HG03025 (cell line): ENCODE data around the gene SYNGR2.

ENCODE experiments used
- ATAC-seq: cut with Tn5 transposase; IDR thresholded peaks from one replicate; pipeline ENCODE4 v1.9.1; 2021; ENCODE audit warnings: mild to moderate bottlenecking, moderate library complexity; ENCODE audit not compliant: unreplicated experiment, low FRiP score

SYNGR2 gene, protein sequence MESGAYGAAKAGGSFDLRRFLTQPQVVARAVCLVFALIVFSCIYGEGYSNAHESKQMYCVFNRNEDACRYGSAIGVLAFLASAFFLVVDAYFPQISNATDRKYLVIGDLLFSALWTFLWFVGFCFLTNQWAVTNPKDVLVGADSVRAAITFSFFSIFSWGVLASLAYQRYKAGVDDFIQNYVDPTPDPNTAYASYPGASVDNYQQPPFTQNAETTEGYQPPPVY

GRCh38 chr17:78168242-78168902 lies at the start of gene SYNGR2:
SYNGR2 (plus strand) TSS chr17:78168581; CDS start chr17:78168617, 36 bp downstream.
- peak; percentile 39 for ATAC-seq

DNA sequence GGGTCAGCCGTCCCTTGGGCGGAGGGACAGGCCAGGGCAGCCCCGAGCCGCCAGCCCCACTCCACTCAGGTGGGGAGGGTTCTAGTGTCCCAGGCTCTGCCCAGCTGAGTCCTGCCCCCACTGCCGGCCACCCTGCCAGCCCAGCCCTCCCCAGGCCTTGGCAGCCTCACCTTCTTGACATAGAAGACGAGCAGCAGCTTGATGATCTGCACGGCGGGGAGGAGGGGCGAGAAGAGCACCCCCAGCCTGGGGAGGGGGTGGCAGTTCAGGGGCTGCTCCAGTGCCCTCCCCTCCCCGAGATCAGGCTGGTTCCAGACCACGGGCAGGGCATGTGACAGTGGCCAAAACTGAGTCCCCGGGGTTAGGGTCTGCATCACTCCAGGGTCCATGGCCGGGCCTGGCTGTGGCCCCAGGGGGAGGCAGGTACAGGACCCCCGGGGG lies 49.6 kb upstream of the SYNGR2 start:
- no peak for ATAC-seq

GRCh38 chr17:78120537-78120936 lies 47.8 kb upstream of the SYNGR2 start:
- no peak for ATAC-seq

DNA sequence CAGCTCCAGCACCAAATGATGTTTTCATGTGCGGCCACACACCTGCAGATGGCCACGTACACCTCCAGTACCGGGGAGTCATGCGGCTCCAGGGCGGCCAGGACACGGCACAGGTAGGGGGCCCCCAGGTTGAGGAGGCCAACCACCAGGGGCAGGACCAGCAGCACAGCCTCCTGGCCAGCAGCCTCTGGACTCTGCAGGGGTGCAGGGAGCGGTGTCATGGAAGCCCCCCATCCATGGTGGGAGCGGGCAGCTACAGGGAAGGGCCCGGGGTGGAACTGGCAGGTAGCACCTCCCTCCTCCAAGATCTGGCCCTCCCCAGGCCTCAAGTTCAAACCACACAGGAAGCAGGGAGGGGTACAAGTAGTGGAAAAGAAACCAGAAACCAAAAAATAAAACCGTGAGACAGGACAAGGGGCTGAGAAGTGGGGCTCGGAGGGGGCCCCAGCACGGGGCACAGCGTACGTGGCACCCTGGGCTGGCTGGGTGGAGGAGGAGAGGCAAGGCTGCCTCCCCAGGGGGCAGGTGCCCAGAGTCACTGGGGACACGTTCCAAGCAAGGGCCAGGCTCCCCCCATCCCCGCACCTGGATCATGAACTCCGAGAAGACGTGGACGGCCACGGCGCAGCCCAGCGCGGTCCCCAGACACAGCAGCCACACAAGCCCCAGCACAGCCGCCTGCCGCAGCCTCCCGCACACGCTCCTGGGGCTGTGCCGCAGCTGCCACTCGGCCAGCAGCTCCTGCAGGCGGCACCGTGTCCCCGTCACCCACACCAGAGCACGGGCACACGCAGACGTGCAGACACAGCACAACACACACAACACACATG lies 47.2 kb upstream of the SYNGR2 start:
- ATAC-seq = no peak

- no peak for ATAC-seq
Measured at GRCh38 chr17:78121801-78122215, 46.6 kb upstream of the SYNGR2 start.

- ATAC-seq = no peak
Measured at GRCh38 chr17:78122216-78122930, 46.0 kb upstream of the SYNGR2 start.

- no peak for ATAC-seq
Measured at GRCh38 chr17:78122931-78123249, 45.5 kb upstream of the SYNGR2 start.

- no peak for ATAC-seq
Measured at GRCh38 chr17:78123258-78123929, 45.0 kb upstream of the SYNGR2 start.

DNA sequence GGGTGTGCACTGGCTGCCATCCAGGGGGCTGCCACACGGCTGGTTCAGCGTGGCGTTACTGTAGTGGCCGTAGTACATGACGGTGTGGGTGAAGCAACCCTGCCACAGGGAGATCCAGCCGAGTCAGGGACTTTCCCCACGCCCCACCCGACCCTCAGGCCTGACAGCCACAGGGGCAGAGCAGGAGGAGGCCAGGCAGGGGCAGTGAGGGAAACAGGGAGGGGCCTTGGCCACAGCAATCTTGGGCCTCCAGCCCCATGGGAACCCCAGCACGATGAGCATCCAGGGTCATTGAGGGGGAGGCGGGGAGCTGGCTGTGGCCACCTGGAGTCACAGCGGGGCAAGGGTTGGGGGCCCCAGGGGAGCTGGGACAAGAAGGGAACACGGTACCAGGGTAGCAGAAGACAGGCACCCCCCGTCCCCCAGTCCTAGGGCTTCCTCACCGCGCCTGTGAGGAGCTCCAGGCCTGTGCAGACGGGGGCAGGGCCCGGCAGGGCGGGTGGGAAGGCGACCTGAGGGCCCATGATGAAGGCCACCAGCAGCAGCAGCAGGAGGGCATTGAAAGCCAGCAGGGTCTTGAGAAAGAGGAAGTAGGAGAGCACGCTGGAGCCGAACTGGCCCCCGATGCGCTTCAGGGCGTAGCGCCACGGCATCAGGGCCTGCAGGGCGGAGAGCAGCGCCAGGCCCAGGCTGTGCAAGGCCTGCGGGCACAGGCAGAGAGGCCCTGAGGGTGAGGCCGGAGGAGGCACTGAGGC lies 44.1 kb upstream of the SYNGR2 start:
- ATAC-seq = no peak

DNA sequence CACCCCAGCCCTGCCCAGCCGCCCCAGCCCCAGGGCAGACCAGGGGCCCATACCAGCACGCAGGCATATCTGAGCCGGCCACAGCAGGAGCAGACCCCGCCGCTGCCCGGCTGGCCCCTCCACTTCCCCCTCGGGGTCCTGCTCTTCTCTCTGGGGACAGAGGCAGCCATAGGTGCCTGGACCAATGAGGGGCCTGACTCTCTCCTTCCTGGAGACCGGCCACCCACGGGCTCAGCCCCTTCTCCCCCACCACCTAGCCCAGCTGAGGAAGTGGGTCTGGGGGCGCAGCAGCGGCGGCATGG lies 43.6 kb upstream of the SYNGR2 start:
- ATAC-seq = no peak

DNA sequence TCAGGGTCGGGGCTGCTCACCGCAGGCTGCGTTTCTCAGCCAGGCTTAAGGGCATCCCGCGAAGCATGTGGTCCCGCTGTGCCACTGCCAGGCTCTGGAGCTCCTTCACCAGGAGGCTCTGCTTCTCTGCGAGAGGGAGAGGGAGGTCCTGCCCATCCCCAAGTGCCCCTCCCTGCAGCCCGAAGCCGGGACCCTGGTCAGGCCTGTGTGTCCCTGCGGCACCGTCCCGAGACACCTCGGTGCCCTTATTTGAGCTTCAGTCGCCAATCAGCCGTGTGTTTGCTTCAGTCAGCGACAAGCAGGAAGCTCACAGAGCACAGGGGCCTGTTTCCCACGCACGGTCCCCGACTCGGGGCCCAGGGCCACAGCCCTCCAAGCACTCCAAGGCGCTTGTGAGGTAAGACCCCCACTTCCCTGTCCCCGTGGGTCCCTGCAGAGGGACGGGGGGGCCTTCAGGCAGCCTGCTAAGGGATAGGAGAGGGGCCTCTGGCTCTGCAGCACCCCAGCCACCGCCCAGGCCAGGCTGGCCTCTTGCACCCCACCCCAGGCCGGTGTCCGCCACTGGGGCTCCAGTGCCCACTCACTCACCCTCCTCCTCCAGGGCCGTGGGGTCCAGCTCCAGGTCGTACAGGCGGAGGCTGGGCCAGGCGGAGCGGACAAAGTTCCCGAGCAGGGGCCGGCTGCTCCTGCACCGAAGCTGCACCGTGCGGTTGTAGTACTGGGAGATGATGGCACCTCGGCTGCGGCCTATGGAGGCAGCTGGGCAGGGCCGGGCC lies 43.1 kb upstream of the SYNGR2 start:
- ATAC-seq = no peak

DNA sequence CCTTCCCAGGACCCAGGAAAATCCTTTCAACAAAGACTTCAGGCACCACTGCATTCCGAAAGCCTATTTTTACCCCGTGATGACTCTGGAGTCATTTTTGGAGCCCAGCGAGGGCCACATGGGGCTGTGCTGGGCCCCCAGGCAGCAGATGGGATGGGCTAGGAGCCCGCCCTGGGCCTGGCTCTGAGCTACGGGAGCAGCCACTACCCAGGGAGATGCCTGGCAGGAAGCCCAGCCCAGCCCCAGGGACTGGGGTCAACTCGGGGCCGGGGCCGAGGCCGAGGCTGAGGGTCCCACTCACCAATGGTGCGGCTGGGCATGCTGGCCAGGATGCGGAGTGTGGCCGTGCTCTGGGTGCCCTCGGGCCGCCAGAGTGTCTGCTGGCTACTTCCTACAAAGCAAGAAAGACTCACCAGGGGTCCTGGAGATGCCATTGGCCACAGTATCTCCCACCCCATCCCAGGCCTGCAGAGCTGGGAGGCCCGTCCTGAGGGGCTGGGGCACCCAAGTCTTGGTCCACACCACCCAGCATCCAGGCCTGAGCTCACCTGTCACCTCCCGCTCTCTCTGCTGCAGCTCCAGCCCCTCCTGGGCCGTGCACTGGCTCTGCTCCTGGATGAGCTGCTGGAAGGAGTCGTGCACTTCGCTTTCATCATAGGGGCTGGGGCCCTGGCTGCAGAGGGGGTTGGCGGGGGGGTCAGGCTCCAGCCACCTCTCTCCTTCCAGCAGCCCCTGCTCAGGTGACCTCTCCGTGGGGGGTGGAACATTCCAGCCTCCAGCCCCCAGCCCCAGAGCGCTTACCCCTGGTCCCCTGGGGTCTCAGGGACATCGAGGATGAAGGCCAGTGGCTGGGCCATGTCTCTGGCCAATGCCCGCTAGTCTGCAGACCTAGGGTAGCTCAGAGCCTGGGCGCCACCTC lies 42.1 kb upstream of the SYNGR2 start:
- no peak for ATAC-seq

- ATAC-seq = no peak
Measured at GRCh38 chr17:78126895-78127238, 41.5 kb upstream of the SYNGR2 start.

GRCh38 chr17:78127239-78127887 lies 41.0 kb upstream of the SYNGR2 start:
- ATAC-seq = no peak

- no peak for ATAC-seq
Measured at GRCh38 chr17:78127888-78128550, 40.4 kb upstream of the SYNGR2 start.

GRCh38 chr17:78128551-78129350 lies 39.6 kb upstream of the SYNGR2 start, which contains the start of gene TMC6:
TMC6 (minus strand) TSS chr17:78128755; CDS start chr17:78126832, 1,923 bp downstream.
- ATAC-seq = no peak
